MM.1S (cell line): ENCODE results near the gene GRB2.

Experiments
- CTCF ChIP-seq: fragments of 300-600 bp; sonication (generic); IDR thresholded peaks from 2 replicates; pipeline ENCODE4 v1.5.1; 2016; ENCODE audit warnings: antibody characterized with exemption, low read length, mixed read lengths
- EZH2 ChIP-seq: fragments of 300-600 bp; sonication (generic); optimal IDR thresholded peaks from 2 replicates; pipeline ENCODE3; 2017; ENCODE audit warnings: low read depth, mild to moderate bottlenecking, antibody characterized with exemption, low read length, mixed read lengths

GRCh38 chr17:75400326-75400939, 5.0 kb downstream of the GRB2 start:
- no peak for TF ChIP-seq CTCF
- TF ChIP-seq EZH2, result no peak
